Effector memory CD4-positive, alpha-beta T cell (primary cell): ENCODE data around the gene AFMID.
"Not testable (repeated sequence)": the region's sequence is repeated elsewhere in the genome, so short reads cannot be mapped to it uniquely, and the experiment has no call there.

Experiments used
- DNase-seq, 3 donors: peaks; one replicate each; pipeline ENCODE4 v3.0.0-alpha.2; 2020
- H3K27ac ChIP-seq: 2 replicates; pipeline ENCODE4 v1.7.0; 2013; ENCODE audit warnings: mild to moderate bottlenecking, low read length, moderate library complexity; ENCODE audit not compliant: insufficient read depth, poor library complexity, severe bottlenecking
- H3K27me3 ChIP-seq: replicated peaks from 2 replicates; pipeline ENCODE4 v1.7.0; 2013; ENCODE audit warnings: mild to moderate bottlenecking, low read length; ENCODE audit not compliant: insufficient read depth, control insufficient read depth, poor library complexity, severe bottlenecking
- H3K36me3 ChIP-seq: 2 replicates; pipeline ENCODE4 v1.7.0; 2013; ENCODE audit warnings: mild to moderate bottlenecking, low read length, moderate library complexity; ENCODE audit not compliant: control insufficient read depth, insufficient read depth
- H3K4me1 ChIP-seq: 2 replicates; pipeline ENCODE4 v1.7.0; 2013; ENCODE audit warnings: low read length, mild to moderate bottlenecking; ENCODE audit not compliant: control insufficient read depth, insufficient read depth, poor library complexity, severe bottlenecking
- H3K4me3 ChIP-seq: 2 replicates; pipeline ENCODE4 v1.7.0; 2013; ENCODE audit warnings: low read length, low read depth, mild to moderate bottlenecking; ENCODE audit not compliant: insufficient read depth, poor library complexity, severe bottlenecking
- H3K9me3 ChIP-seq: 2 replicates; pipeline ENCODE4 v1.7.0; 2013; ENCODE audit warnings: mild to moderate bottlenecking, low read length, moderate library complexity; ENCODE audit not compliant: control insufficient read depth

Gene AFMID

DNA sequence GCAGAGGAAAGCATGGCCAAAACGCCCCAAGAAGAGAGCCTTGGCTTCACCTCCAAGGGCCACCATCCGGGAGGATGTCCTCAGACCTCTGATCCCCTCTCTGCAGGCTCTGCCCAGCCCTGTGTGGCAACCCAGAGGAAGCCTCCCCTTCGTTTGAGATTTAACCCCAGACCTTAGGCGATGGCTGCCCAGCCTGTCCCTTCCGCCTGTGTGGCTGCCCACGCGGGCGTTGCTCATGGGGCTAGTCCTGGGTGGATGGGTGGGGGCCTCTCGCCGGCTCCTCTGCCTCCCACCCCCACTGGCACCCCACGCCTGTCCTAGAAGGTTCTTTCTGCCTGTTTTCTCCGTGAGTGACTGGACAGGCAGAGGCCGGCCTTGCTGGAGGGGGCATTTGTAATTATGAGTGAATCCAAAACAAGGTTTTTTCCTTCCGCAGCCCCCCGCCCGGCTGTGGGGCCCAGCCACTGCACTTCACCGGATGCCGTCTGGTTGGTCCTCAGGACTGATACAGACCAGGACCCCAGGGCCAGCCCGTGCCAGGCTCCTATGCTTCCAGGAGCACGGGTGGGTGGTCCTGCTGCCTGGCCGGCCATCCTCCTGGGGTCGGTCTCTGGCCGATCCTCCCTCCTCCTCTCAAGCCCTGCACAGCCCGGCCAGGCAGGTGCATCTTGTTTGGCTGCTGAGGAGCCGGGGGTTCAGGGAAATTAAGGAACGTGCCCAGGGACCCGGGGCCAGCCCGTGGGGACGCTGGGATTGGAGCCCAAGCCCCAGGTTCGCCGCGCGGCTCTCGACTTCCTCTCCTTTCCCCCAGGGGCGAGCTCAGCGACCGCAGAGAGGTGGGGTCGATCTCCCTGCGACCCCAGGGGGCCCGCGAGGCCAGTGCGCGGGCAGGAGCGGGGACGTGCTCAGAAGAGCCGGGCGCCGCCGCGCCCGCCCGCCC, 44.1 kb downstream of the AFMID start, which contains the start of gene TMEM235:
Gene TMEM235, plus strand, starts transcription at position 636 of the 940 bp plus-strand sequence. CDS start 393 bp downstream, outside the sequence.
- Histone ChIP-seq H3K4me1 (peaks cover 5% of the 10 kb centered on the region), H3K36me3 (no peaks in the 10 kb centered on the region), H3K27me3 (peaks cover 20% of the 10 kb centered on the region), H3K9me3 (no peaks in the 10 kb centered on the region), H3K27ac (no peak within 1 kb of the TSS), H3K4me3 (no peak within 1 kb of the TSS)
- no peak for DNase-seq

DNA sequence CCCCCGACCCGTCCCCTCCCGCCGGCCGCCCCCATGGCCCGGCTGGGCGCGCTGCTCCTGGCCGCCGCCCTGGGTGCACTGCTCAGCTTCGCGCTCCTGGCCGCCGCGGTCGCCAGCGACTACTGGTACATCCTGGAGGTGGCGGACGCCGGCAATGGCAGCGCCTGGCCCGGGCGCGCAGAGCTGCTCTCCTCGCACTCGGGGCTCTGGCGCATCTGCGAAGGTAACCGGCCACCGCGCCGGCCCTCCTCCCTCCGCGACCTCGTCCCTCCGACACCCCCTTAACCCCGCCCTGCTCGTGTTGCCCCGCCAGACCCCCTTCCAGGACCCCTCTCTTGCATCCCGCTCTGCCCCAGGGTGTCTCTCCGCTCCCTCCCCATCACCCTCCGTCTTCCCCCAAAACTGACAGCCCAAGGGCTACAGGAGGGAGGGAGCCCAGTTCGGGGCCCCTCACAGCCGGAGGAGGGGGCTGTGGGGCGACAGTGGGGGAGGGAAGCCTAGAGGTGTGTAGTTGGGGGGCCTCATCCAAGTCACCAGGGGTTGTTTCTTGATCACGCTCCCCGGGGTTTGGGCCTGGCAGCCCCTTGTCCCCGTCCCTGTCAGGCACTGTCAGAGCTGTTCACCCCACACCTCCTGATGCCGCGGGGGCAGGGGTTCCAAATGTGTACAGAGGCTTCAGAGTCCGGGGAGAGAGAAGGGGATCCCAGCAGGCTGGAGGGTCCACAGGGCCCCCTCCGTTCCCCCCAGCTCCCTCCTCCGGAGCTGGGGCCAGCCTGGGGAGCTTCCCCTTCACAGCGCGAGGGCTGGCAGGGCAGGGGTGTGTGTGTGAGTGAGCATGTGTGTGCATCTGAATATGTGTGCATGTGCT, 45.1 kb downstream of the AFMID start:
- H3K27me3 ChIP-seq = peaks cover 20% of the 10 kb centered on the region
- no peak for DNase-seq
- H3K4me3 ChIP-seq = no peak overlapping the region
- H3K27ac ChIP-seq = no peak overlapping the region
- H3K9me3 ChIP-seq = no peaks in the 10 kb centered on the region
- peaks cover 5% of the 10 kb centered on the region for H3K4me1 ChIP-seq
- no peaks in the 10 kb centered on the region for H3K36me3 ChIP-seq

DNA sequence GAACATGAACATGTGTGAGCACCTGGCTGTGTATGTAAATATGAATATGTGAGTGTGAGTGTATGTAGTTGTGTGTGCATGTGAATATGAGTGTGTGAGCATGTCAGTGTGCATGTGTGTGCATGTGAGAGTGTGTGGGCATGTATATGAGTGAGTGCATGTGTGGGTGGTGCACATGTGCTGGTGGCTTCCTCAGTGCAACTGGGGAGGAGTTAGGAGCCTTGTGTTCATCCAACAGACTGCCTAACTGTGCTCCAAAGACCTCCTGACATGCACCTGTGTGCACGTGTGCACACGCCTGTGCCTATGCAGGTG, 45.7 kb downstream of the AFMID start:
- peaks cover 20% of the 10 kb centered on the region for H3K27me3 ChIP-seq
- no peak overlapping the region for H3K4me3 ChIP-seq
- peaks cover 5% of the 10 kb centered on the region for H3K4me1 ChIP-seq
- no peaks in the 10 kb centered on the region for H3K9me3 ChIP-seq
- DNase-seq = no peak
- no peaks in the 10 kb centered on the region for H3K36me3 ChIP-seq
- no peak overlapping the region for H3K27ac ChIP-seq

DNA sequence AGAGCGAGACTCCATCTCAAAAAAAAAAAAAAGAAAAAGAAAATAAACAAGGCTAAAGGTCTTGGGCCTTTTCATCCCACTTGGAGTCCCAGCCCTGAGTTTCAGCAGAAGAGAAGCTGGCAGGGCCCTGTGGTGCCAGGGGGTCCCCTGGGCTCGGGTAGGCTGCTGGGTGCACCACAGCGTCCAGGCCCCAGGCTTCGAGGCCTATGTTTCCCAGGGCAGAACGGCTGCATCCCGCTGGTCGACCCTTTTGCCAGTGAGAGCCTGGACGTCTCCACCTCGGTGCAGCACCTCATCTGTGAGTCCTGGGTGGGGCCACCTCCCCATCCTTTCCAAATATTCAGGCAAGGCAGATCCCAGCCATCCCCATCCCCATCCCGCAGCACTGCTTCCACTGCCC, 46.5 kb downstream of the AFMID start:
- no peak for DNase-seq
- Histone ChIP-seq H3K4me3 (no peak overlapping the region), H3K4me1 (peaks cover 5% of the 10 kb centered on the region), H3K27me3 (peaks cover 20% of the 10 kb centered on the region), H3K9me3 (no peaks in the 10 kb centered on the region), H3K36me3 (no peaks in the 10 kb centered on the region), H3K27ac (no peak overlapping the region)

DNA sequence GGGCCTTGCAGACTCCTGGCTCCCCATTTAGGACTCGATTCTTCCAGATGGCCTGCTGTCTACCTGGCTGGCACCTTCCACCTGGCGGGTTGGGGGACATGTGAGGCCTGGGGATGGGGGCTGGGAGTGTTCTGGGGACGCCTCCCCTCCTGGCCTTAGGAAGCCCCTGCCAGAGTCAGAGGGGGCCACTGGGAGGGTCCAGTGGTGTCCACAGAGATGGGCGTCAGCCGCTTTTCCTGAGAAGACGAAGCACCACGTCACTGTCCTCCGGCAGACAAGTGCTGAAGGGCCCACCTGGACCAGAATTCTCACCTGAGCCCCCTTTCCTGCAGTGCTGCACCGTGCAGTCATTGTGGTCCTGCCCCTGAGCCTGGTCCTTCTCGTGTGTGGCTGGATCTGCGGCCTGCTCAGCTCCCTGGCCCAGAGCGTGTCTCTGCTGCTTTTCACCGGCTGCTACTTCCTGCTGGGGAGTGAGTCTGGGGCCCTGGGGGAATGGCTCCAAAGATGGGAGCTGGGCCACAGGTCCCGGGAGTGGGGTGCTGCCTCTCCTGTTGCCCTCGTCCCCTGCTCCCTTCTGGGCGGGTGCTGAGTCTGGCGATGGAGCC, 47.2 kb downstream of the AFMID start:
- no peak for DNase-seq
- peaks cover 20% of the 10 kb centered on the region for H3K27me3 ChIP-seq
- H3K4me3 ChIP-seq = no peak overlapping the region
- H3K4me1 ChIP-seq = peaks cover 5% of the 10 kb centered on the region
- H3K27ac ChIP-seq = no peak overlapping the region
- H3K36me3 ChIP-seq = no peaks in the 10 kb centered on the region
- no peaks in the 10 kb centered on the region for H3K9me3 ChIP-seq

DNA sequence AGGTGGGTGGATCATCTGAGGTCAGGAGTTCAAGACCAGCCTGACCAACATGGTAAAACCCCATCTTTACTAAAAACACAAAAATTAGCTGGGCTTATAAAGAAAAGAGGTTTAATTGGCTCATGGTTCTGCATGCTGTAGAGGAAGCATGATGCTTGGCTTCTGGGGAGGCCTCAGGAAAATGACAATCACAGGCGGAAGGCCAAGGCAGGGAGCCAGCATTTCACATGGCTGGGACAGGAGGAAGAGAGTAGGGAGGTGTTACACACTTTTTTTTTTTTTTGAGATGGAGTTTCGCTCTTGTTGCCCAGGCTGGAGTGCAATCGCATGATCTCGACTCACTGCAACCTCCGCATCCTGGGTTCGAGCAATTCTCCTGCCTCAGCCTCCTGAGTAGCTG, 47.9 kb downstream of the AFMID start:
- H3K4me1 ChIP-seq, H3K9me3 ChIP-seq, H3K36me3 ChIP-seq, H3K4me3 ChIP-seq, H3K27ac ChIP-seq, DNase-seq: not testable (repeated sequence)
- peaks cover 20% of the 10 kb centered on the region for H3K27me3 ChIP-seq

DNA sequence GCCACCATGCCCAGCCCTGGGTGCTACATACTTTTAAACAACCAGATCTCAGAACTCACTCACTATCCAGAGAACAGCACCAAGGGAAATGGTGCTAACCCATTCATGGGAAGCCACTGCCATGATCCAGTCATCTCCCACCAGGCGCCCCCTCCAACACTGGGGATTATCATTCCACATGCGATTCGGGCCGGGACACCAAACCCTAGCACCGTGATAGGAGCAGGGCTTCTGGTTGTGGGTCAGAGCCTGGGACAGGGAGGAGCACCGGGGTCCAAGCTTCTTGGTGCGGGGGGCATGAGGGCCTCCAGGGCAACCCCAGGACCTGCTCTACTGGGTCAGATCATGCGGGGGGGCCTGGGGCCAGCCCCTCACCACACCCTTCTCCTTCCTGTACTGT, 48.7 kb downstream of the AFMID start:
- Histone ChIP-seq H3K36me3 (no peaks in the 10 kb centered on the region), H3K27me3 (peaks cover 14% of the 10 kb centered on the region), H3K4me3 (no peak overlapping the region)

DNA sequence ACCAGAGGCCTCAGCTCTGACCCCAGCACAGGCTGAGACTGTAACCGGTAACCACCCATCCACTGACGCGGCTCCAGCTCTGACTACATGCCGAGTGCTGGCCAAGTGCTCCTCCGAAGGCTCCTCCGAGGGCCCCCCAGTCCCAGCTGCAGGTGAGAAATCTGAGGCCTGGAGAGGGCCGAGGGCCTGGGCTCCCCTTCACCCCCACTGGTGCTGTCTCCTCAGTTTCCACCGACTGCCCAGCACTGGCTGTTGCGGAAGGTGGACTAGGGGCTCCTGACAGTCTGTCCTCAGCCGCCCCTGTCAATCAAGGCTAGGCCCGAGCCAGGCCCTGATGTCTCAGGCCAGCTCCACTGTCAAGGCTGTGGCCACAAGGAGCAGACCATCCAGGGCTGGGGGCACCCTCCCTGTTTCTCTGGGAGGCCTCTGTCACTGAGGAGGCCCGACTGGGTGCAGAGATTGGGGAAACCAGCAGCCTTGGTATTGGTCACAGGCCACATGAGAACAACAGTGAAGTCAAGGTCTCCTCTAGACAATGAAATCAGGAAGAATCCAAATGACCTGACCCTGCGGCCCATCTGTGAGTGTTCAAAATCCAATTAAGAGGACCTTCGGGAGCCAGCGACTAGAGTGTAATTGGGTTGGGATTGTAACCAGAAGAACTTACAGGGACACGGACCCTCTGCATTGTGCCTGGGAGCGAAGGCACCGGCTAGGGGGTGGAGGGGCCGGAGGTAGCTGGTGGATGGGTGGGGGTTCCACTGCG, 49.4 kb downstream of the AFMID start:
- no peaks in the 10 kb centered on the region for H3K36me3 ChIP-seq
- H3K27ac ChIP-seq = no peak overlapping the region
- H3K9me3 ChIP-seq = no peaks in the 10 kb centered on the region
- no peak for DNase-seq
- no peak overlapping the region for H3K4me3 ChIP-seq
- H3K27me3 ChIP-seq = peaks cover 8% of the 10 kb centered on the region
- H3K4me1 ChIP-seq = peaks cover 5% of the 10 kb centered on the region

More for the DNA sequence above, 48.7 kb downstream of the AFMID start:
- DNase-seq = no peak
- Histone ChIP-seq H3K4me1 (peaks cover 5% of the 10 kb centered on the region), H3K27ac (no peak overlapping the region), H3K9me3 (no peaks in the 10 kb centered on the region)

DNA sequence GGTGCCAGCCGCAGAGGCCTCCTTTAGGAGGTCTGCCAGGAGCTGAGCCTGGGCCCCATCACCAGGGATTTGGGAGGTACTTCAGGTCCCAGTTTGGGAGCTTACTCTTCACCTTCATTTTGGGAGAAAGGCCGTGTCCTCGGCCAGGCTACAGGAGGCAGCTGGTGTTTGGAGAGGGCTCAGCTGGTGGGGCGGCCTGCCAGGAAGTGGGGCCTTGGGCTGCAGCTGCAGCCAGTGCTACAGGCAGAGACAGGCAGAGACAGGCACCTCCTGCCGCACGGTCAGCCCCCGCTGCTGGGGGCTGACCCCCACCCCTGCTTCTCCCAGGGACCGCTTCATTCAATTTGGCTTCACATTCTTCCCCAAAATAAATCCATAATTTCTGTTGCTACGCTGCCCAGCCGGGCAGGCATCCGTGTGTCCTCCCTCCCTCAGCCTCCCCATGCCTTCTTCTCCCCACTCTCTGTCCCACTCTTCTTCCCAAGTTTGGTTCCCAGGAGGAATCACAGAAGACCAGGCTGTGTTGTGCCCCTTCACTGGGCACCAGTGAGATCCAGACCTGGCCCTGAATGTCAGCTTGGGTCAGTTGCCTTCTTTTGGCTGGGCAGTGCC, 50.3 kb downstream of the AFMID start:
- no peak for DNase-seq
- no peaks in the 10 kb centered on the region for H3K4me1 ChIP-seq
- H3K9me3 ChIP-seq = no peaks in the 10 kb centered on the region
- H3K27me3 ChIP-seq = peaks cover under 1% of the 10 kb centered on the region
- no peak overlapping the region for H3K27ac ChIP-seq
- no peaks in the 10 kb centered on the region for H3K36me3 ChIP-seq
- H3K4me3 ChIP-seq = no peak overlapping the region
